ENCODE results near the gene TMEM131.

The TMEM131 gene

GRCh38 chr2:97999536-97999935, 3.8 kb upstream of the TMEM131 start:
- ChIA-PET CTCF (interaction anchor here (1.1 kb wide), 1 partner anchor 8 kb away, joined by 4 read pairs; no protein-coding TSS in a partner anchor), POLR2A (no interaction called here)
- no peak for DNase-seq (ENCODE audit: extremely low spot score)
- no peak for TF ChIP-seq CTCF (IDR thresholded peaks at IDR 0.05; ENCODE audit: control extremely low read depth, extremely low read depth, low read depth, missing control alignments)

- ChIA-PET POLR2A (no interaction called here), CTCF (interaction anchor here (1.1 kb wide), 1 partner anchor 9 kb away, joined by 4 read pairs; no protein-coding TSS in a partner anchor)
- no peak for TF ChIP-seq CTCF (IDR thresholded peaks at IDR 0.05; ENCODE audit: control extremely low read depth, extremely low read depth, low read depth, missing control alignments)
These were observed 2.8 kb upstream of the TMEM131 start for GRCh38 chr2:97998431-97999005.

GRCh38 chr2:97997784-97998392, 2.1 kb upstream of the TMEM131 start:
- no peak for TF ChIP-seq CTCF (IDR thresholded peaks at IDR 0.05; ENCODE audit: control extremely low read depth, extremely low read depth, low read depth, missing control alignments)
- CTCF ChIA-PET, result no interaction called here
- no peak for DNase-seq (ENCODE audit: extremely low spot score)
- POLR2A ChIA-PET, result no interaction called here

More at GRCh38 chr2:97998431-97999005, 2.8 kb upstream of the TMEM131 start:
- DNase-seq (ENCODE audit: extremely low spot score), result no peak

GRCh38 chr2:97996679-97997078, 931 bp upstream of the TMEM131 start:
- no peak for TF ChIP-seq CTCF (IDR thresholded peaks at IDR 0.05; ENCODE audit: control extremely low read depth, extremely low read depth, low read depth, missing control alignments)
- POLR2A ChIA-PET, result no interaction called here
- CTCF ChIA-PET, result interaction anchor here (0.6 to 1.4 kb wide), 3 partner anchors 11 to 190 kb away, joined by 3 to 6 read pairs (median 5); no protein-coding TSS in a partner anchor
- no peak for DNase-seq (ENCODE audit: extremely low spot score)

- peak; percentile 0 for TF ChIP-seq CTCF (IDR thresholded peaks at IDR 0.05; ENCODE audit: control extremely low read depth, extremely low read depth, low read depth, missing control alignments)
- POLR2A ChIA-PET, result no interaction called here
- CTCF ChIA-PET, result interaction anchor here (1.1 to 1.4 kb wide), 2 partner anchors 13 to 17 kb away, joined by 3 to 5 read pairs; no protein-coding TSS in a partner anchor
- peak; percentile 73 for DNase-seq (ENCODE audit: extremely low spot score)
These were observed 568 bp downstream of the TMEM131 start for GRCh38 chr2:97995026-97995733.

GRCh38 chr2:97994476-97994875, 1.3 kb downstream of the TMEM131 start:
- no peak for TF ChIP-seq CTCF (IDR thresholded peaks at IDR 0.05; ENCODE audit: control extremely low read depth, extremely low read depth, low read depth, missing control alignments)
- POLR2A ChIA-PET, result no interaction called here
- CTCF ChIA-PET, result interaction anchor here (1.1 kb wide), 1 partner anchor 14 kb away, joined by 3 read pairs; no protein-coding TSS in a partner anchor
- no peak for DNase-seq (ENCODE audit: extremely low spot score)

Measured in GM10248 (cell line).